ENCODE measurements around the gene TTC22.

TTC22 gene

DNA sequence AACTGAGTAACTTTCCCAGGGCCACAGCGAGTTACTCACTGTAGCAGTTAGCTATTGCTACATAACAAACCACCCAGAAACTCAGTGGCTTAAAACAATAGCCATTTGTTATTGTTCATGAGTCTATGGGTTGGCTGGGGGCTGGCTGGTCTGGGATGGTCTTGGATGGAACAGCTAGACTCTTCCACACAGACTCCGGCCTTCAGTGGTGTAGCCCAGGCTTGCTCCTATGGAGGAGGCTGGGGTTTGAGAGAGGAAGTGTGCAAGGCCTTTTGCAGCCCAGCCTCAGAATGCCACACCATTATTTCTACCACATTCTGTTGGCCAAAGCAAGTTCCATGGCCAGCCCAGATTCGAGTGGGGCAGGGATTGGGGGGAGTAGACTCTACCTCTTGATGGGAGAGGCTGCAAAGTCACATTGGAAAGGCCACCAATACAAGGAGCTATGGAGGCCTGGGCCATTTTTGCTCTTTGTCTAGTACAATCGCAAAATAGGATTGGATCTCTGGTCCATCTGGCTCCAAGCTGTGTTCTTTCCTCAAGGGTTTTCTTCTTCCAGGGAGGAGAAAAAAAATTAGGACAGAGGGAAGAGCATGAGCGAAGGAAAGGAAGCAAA is 37.5 kb upstream of the TTC22 start:
- Mint-ChIP-seq H3K4me1 (ENCODE audit: low read depth) (no peaks in the 10 kb centered on the region), H3K36me3 (ENCODE audit: low read depth) (no peaks in the 10 kb centered on the region), H3K27me3 (ENCODE audit: low read depth) (no peaks in the 10 kb centered on the region), H3K27ac (no peak overlapping the region), H3K9me3 (no peaks in the 10 kb centered on the region), H3K4me3 (no peak overlapping the region)

- Mint-ChIP-seq H3K27me3 (ENCODE audit: low read depth) (no peaks in the 10 kb centered on the region), H3K4me3 (no peak overlapping the region), H3K27ac (no peak overlapping the region), H3K9me3 (no peaks in the 10 kb centered on the region), H3K4me1 (ENCODE audit: low read depth) (no peaks in the 10 kb centered on the region), H3K36me3 (ENCODE audit: low read depth) (no peaks in the 10 kb centered on the region)
These were observed 36.1 kb upstream of the TTC22 start for GRCh38 chr1:54837002-54837853.

DNA sequence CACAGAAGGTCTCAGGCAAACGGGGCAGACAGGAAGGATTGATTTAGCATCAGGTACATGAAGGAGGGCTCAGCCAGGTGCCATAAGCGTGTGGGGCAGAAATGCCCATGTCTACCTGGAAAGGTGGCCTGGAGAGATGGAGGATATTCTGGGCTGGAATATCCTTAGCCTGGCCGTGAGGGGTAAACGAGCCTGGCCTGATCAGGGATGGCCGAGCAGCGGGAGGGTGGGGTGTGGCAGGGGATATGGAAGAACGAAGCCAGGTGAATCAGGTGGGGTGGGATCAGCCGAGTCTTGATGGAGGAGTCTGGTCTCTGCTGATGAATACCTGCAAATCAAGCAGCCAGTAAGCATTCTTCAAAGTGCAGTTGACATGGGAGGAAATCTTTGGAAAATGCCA is 35.5 kb upstream of the TTC22 start:
- no peaks in the 10 kb centered on the region for H3K36me3 Mint-ChIP-seq (ENCODE audit: low read depth)
- H3K27ac Mint-ChIP-seq, result no peak overlapping the region
- H3K9me3 Mint-ChIP-seq, result no peaks in the 10 kb centered on the region
- no peaks in the 10 kb centered on the region for H3K27me3 Mint-ChIP-seq (ENCODE audit: low read depth)
- no peaks in the 10 kb centered on the region for H3K4me1 Mint-ChIP-seq (ENCODE audit: low read depth)
- no peak overlapping the region for H3K4me3 Mint-ChIP-seq

- Mint-ChIP-seq H3K4me3 (no peak overlapping the region), H3K9me3 (peaks cover 2% of the 10 kb centered on the region), H3K27ac (no peak overlapping the region), H3K36me3 (ENCODE audit: low read depth) (no peaks in the 10 kb centered on the region), H3K4me1 (ENCODE audit: low read depth) (no peaks in the 10 kb centered on the region), H3K27me3 (ENCODE audit: low read depth) (peaks cover 2% of the 10 kb centered on the region)
These were observed 34.8 kb upstream of the TTC22 start for GRCh38 chr1:54835970-54836369.

- Mint-ChIP-seq H3K27me3 (ENCODE audit: low read depth) (peaks cover 8% of the 10 kb centered on the region), H3K9me3 (peaks cover 8% of the 10 kb centered on the region), H3K4me3 (no peak overlapping the region), H3K27ac (no peak overlapping the region), H3K4me1 (ENCODE audit: low read depth) (no peaks in the 10 kb centered on the region), H3K36me3 (ENCODE audit: low read depth) (no peaks in the 10 kb centered on the region)
These were observed 34.2 kb upstream of the TTC22 start for GRCh38 chr1:54835131-54835898.

DNA sequence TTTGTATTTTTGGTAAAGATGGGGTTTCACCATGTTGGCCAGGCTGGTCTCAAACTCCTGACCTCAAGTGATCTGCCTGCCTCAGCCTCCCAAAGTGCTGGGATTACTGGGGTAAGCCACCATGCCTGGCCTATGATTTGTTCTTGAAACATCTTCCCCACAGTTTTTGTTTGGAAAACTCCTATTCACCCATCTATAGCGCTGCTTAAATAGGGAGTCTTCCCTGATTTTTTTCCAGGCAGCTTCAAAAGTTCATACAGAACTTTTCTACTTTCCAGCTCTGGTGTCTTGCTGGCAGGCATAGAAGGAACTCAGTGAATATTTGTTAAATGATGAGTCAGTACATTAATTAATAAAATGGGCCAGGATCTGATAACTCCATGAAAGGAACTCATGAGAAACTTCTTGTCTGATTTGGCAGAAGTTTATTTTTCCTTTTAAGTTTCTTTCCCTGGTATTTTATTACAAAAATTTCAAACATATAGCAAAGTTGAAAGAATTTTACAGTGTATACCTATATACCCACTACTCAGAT is 33.0 kb upstream of the TTC22 start:
- Mint-ChIP-seq H3K27ac (no peak overlapping the region), H3K4me3 (no peak overlapping the region), H3K9me3 (peaks cover 8% of the 10 kb centered on the region), H3K36me3 (ENCODE audit: low read depth) (no peaks in the 10 kb centered on the region), H3K27me3 (ENCODE audit: low read depth) (peaks cover 9% of the 10 kb centered on the region), H3K4me1 (ENCODE audit: low read depth) (no peaks in the 10 kb centered on the region)

- Mint-ChIP-seq H3K4me1 (ENCODE audit: low read depth) (no peaks in the 10 kb centered on the region), H3K27me3 (ENCODE audit: low read depth) (peaks cover 9% of the 10 kb centered on the region), H3K27ac (no peak overlapping the region), H3K4me3 (no peak overlapping the region), H3K9me3 (peaks cover 14% of the 10 kb centered on the region), H3K36me3 (ENCODE audit: low read depth) (no peaks in the 10 kb centered on the region)
These were observed 32.0 kb upstream of the TTC22 start for GRCh38 chr1:54833121-54833520.

DNA sequence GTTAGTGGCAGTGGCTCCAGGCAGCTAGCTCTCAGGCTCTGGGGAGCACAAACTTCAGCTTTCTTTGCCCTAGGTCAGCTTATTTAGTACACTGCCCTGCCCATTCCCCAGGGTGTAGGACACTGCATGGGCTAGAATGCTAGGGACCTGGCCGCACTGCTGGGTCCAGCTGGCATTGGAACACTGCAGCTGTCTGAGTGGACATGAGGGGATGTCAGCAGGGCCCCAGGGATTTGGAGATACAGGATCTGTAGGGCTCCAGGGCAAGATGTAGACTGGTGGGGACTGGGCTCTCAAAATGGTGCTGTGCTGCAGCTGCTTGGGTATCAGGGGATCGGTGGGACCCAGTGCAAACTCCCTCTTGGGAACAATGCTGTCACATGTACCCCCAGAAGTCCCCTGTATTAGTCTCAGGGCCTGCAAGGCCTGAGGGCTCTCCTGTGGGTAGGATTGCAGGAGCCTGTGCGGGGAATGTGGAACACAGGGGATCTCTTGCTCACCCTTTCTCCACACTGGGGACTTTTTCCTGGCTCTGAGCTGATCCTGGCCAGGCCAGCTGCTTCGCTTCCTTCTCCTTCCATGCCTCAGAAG is 25.2 kb upstream of the TTC22 start:
- Mint-ChIP-seq H3K4me1 (ENCODE audit: low read depth) (no peaks in the 10 kb centered on the region), H3K27me3 (ENCODE audit: low read depth) (peaks cover 27% of the 10 kb centered on the region), H3K4me3 (no peak overlapping the region), H3K9me3 (peaks cover 55% of the 10 kb centered on the region), H3K36me3 (ENCODE audit: low read depth) (peaks cover 5% of the 10 kb centered on the region), H3K27ac (no peak overlapping the region)

- Mint-ChIP-seq H3K36me3 (ENCODE audit: low read depth) (peaks cover 5% of the 10 kb centered on the region), H3K4me3 (no peak overlapping the region), H3K27me3 (ENCODE audit: low read depth) (peaks cover 28% of the 10 kb centered on the region), H3K9me3 (peaks cover 50% of the 10 kb centered on the region), H3K4me1 (ENCODE audit: low read depth) (no peaks in the 10 kb centered on the region), H3K27ac (no peak overlapping the region)
These were observed 24.6 kb upstream of the TTC22 start for GRCh38 chr1:54825696-54826095.

GRCh38 chr1:54823670-54824069 is 22.5 kb upstream of the TTC22 start:
- no peak overlapping the region for H3K27ac Mint-ChIP-seq
- peaks cover 3% of the 10 kb centered on the region for H3K4me1 Mint-ChIP-seq (ENCODE audit: low read depth)
- peaks cover 29% of the 10 kb centered on the region for H3K27me3 Mint-ChIP-seq (ENCODE audit: low read depth)
- H3K9me3 Mint-ChIP-seq, result peaks cover 42% of the 10 kb centered on the region
- H3K4me3 Mint-ChIP-seq, result no peak overlapping the region
- H3K36me3 Mint-ChIP-seq (ENCODE audit: low read depth), result peaks cover 5% of the 10 kb centered on the region

GRCh38 chr1:54819733-54820132 is 18.6 kb upstream of the TTC22 start:
- Mint-ChIP-seq H3K4me3 (no peak overlapping the region), H3K36me3 (ENCODE audit: low read depth) (no peaks in the 10 kb centered on the region), H3K9me3 (peaks cover 23% of the 10 kb centered on the region), H3K27me3 (ENCODE audit: low read depth) (peaks cover 29% of the 10 kb centered on the region), H3K4me1 (ENCODE audit: low read depth) (peaks cover 9% of the 10 kb centered on the region), H3K27ac (no peak overlapping the region)

GRCh38 chr1:54819195-54819536 is 18.0 kb upstream of the TTC22 start:
- H3K36me3 Mint-ChIP-seq (ENCODE audit: low read depth), result no peaks in the 10 kb centered on the region
- no peak overlapping the region for H3K4me3 Mint-ChIP-seq
- H3K27me3 Mint-ChIP-seq (ENCODE audit: low read depth), result peaks cover 29% of the 10 kb centered on the region
- H3K9me3 Mint-ChIP-seq, result peaks cover 18% of the 10 kb centered on the region
- H3K4me1 Mint-ChIP-seq (ENCODE audit: low read depth), result peaks cover 9% of the 10 kb centered on the region
- H3K27ac Mint-ChIP-seq, result no peak overlapping the region

GRCh38 chr1:54818461-54819194 is 17.5 kb upstream of the TTC22 start:
- Mint-ChIP-seq H3K4me3 (no peak overlapping the region), H3K4me1 (ENCODE audit: low read depth) (peaks cover 9% of the 10 kb centered on the region), H3K27ac (no peak overlapping the region), H3K27me3 (ENCODE audit: low read depth) (peaks cover 26% of the 10 kb centered on the region), H3K9me3 (peaks cover 14% of the 10 kb centered on the region), H3K36me3 (ENCODE audit: low read depth) (no peaks in the 10 kb centered on the region)

- Mint-ChIP-seq H3K36me3 (ENCODE audit: low read depth) (no peaks in the 10 kb centered on the region), H3K4me1 (ENCODE audit: low read depth) (peaks cover 13% of the 10 kb centered on the region), H3K27ac (no peak overlapping the region), H3K9me3 (no peaks in the 10 kb centered on the region), H3K4me3 (no peak overlapping the region), H3K27me3 (ENCODE audit: low read depth) (peaks cover 13% of the 10 kb centered on the region)
These were observed 15.8 kb upstream of the TTC22 start for GRCh38 chr1:54816951-54817350.

Measured in T-helper 1 cell treated with Interleukin-12 subunit alpha and Interleukin-12 subunit beta and Interleukin-4 antibody, amounts not matched to agents 30 μg/mL and 1 μg/mL, for 36 hours (primary cell).